Skin of body (tissue), 2 donors: ENCODE data around the gene KRT10. TPM values are rescaled to one million over a fixed set of nuclear protein-coding genes. Genes with fewer than 3 reads are reported as not detected.

Experiments used
- DNase-seq: peaks from one replicate; lab custom pipeline; 2025; lab: John Stamatoyannopoulos, UW
- total RNA-seq: library from RNA; depleted of rRNA; stranded (reverse); fragments of >200 nt; gene quantifications from one replicate; pipeline ENCODE4 v1.2.3, GENCODE V29; 2014

KRT10 gene
- total RNA-seq, 1 donor from 2014 or later = 976 TPM

DNA sequence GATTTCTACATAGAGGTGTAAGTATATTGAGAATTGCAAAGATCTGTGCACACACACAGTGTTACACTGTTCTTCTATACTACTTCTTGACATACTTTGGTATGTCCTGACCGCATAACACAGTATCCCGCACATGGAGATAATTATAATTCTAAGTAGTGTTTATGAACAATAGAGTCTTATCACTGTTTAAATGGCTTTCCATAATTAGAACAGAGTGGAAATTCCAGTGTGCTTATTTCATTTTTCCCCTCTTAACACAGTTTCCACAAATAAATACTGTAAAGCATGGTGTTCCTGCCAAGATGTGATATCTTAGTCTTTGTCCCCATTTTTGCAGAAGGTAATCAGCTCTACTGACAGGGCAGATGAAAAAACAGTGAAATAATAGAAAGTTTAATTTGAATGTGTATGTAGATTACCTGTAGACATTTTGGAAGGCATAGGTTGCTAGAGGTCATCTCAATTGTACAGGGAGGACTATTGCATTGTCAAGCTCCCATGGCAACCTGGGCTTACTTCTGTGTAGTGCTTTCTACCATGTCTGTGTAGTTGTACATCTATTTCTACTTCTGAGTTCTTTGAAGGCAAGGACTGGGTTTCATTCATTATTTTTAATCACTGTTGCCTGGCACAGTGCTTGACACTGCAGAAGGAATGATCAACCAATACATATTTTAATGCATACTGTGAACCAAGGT, 12.5 kb downstream of the KRT10 start:
- peak; percentile 58 for DNase-seq

DNA sequence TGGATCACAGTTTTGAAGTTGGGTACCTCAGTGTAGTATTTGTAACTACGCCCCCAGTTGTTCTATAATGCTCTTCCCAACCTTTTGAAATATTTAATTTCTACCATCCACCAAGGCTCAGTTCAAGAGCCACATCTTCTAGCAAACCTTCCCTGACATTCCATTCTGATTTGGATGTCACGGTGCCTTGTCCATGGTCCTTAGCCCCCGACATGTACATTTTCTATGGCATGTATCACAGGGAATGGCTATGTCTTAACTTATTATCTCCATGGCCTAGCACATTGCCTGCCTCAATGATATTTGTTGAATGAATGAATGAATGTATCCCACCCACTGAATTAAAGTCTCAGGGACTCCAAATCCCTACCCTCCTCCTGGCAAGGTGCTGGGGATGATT, 16.3 kb downstream of the KRT10 start:
- DNase-seq = no peak

DNA sequence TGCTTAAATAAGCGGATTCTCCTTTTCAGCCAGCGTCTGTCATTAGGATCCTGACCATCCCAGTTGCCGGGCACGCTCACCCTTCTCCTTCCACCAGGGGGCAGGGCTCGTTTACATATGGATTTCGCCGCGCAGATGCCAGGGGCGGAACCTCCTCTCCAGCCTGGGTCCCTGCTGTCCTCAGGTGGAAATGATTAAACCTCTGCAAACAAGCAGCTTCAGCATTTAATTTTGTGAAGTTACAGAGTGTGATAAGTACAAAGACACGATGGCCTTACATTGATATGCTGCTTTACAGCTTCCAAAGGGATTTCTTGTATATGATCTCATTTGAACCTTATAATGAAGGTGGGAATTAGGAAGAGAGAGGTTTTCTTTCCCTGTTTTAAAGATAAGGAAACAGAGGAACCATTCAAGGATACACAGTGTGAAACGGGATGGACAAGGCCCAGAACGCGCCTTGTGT, 18.8 kb downstream of the KRT10 start:
- peak; percentile 33 for DNase-seq

DNA sequence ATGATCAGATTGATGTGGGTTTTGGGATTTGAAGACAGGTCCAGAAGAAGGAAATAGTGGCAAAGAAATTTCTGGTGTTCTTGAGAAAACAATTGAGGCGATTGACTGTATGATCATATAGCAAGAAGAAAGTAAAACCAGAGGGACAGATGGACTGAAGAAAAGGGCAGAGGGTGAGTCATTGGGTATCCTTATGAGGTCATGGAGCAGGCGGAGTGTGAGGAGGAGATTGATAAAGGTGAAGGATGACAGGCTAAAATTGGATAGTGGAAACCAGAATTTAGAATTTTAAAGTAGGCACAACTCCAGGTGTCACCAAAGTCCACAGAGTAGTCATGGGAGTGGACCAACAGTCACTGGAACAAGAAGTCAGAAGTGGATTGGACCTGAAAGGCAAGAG, 21.3 kb downstream of the KRT10 start:
- no peak for DNase-seq

DNA sequence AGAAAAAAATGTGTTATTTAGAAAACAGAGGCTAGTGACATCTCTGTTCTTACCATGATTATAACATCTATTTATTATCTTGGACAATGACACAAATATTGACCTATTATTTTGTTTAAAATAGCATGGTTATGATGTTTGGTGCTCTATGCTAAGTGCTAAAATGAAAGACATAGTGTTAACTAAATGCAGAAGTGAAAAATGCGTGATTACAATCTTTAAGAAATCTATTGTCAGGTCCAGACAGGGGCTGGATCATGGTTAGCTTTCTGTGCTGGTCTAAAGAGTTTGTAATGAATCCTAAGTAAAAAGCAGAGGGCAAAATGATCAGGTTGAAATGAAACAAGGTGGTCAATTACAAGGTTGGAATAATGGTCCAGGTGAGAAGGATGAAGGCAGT, 22.0 kb downstream of the KRT10 start:
- DNase-seq = no peak

DNA sequence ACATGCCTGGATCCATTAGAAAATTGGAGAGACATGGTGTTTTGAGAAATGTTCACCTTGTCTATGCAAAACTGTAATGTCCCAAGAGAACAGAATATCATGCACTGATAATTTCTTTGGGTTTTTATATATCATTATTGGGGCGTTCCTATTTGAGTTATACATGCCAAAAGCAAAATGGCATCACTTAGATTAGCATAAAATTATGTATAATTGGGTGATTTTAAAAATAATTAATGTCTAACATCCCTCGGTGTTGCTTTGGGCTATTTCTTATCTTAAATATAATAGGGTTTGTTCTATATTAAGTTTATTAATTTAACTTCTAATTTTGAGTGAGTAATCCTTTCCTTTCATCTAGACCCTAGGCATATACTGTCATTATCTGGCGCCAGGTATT, 22.6 kb downstream of the KRT10 start, which contains the start of gene KRT28:
Gene KRT28, minus strand, starts transcription at position 101 of the 400 bp plus-strand sequence. Its CDS starts 66 bp downstream, at position 35.
- DNase-seq = no peak

DNA sequence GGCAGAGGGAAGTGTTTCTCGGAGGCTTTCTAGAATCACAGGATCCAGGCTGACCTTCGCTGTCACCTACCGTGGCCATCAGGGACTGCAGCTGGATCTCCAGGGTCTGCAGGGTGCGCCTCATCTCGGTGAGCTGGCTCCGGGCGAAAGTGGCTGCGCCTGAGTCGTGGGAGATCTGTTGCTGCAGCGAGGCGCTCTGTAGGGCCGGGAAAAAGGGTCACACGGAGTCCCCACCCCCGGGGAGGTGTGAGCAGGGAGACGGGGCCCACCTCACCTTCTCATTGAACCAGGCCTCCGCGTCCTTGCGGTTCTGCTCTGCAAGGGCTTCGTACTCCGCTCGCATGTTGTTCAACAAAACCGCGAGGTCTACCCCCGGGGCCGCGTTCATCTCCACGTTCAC, 25.6 kb downstream of the KRT10 start:
- no peak for DNase-seq

DNA sequence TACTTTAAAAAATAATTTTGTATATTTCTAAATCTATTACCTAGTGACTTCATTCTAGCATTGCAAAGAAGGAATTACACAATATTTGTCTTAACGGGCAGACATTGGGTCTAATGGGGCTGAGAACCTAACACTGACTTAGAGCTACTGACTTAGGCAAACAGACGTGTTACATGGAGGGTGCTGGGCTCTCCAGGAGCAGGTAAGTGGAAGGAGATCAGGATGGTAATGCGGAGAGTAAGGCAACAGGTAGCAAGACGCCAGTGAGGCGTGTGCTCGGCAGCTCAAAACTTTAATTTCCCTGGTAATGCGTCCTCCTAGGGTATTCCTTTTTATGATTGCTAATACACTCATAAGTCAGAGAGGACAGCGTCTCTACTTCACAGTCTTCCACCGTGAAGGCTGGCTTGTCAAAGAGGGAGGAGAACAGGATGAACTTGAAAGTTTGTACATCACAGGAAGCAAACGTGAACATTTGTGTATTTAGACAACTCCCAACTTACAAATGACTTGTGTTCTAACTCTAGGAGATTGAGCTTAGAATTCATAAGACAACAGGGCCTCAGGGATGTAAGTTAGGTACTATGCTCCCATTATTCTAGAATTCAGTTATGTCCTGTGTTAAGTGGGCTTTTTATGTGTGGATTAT, 27.3 kb downstream of the KRT10 start:
- no peak for DNase-seq

DNA sequence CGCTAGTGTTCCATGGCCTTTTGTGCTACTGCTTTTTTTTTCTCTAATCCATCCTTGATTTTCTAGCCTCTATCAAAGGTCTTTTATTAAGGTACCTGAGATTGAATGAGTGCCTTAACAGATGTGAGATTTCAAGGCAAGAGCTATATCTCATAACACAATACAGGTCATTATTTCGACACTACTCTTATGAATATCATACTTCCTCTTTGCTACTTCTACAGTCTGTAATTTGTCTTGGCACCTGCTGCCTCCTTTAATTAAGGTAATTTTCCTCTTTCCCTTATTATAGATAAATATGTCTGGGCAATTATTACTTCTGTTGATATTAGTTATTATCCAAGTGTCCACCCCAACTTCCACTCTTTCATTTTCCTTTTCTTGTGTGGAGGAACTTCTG, 27.9 kb downstream of the KRT10 start:
- DNase-seq = no peak

DNA sequence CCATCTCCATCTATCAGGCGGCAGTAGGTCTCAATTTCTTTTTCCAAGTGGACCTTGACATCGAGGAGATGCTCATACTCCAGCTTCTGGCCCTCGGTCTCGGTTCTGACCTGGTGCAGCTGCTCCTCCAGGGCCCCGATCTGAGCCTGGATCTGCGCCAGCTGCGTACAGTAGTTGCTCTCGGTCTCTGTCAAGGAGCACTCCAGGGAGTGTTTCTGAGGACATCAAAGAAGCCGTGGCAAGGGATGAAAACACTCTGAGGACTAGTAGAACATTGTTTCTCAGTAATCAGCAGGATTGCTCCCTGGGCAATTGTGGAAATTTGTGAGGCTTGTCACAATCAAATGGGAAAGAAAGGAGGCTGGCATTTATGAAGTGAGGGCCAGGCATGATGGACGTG, 28.6 kb downstream of the KRT10 start:
- no peak for DNase-seq

DNA sequence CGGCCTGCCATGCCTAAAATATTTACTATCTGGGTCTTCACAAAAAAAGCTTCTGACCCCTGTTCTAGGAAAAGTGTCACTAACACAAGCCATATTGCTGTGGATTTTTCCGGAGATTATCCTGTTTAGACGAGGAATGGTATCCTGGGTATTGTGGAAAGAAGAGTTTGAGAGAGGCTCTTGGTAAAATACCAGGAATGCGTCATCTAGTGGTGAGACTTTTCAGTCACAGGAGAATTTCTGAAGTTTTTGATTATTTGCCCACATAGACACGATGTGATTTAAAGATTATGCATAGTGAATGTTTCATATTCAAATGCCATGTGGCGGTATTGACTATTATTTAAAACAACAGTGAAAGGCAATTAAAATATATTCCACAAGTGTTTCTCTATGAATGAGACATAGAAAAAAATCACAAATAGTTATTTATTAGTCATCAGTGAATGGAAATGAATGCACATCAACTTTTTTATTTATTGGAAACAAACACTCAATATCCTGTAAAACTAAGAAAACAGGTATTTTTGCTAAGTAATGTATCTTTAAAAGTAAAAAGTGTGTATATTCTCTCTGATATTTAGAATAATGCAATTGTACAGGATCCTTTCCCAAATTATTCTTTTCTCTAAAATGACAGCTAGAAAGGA, 30.5 kb downstream of the KRT10 start:
- DNase-seq = peak; percentile 73

DNA sequence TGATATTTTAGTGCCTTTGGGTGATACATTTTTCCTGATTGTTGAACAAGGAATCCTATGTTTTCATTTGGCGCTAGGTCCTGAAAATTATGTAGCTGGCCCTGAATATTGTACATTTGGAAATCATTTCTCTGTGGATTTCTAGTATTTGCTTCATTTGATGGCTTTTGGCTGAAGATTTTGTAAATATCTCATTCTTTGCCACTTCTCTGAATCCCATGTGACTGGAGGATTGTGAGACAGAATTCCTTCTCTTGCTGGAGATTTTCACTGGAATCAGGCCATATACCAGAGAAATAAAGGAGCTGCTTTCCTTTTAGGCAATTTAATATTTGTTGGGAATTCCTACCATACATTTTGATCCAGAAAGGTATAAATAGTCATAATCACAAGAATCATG, 31.3 kb downstream of the KRT10 start:
- peak; percentile 89 for DNase-seq

DNA sequence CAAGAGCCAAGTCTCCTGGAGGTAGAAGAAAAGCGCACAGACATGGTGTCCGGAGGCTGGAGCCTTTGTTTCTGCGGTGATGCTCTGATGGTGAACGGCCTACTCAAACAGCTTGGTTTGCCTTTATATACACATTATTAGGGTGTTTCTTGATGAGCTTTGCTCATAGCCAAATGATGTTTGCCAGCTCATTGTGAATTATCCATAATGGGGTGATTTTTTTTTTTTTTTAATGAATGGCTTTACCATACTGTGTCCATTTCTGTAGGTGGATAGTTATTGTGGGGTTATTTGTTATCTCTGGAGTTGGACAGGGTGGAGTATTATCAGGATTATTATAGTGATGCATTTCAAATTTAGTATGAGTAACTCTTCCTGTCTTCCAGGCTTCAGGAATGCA, 40.0 kb downstream of the KRT10 start, which contains the start of gene KRT27:
Gene KRT27, minus strand, starts transcription at position 101 of the 400 bp plus-strand sequence. Its CDS starts 57 bp downstream, at position 44.
- no peak for DNase-seq

DNA sequence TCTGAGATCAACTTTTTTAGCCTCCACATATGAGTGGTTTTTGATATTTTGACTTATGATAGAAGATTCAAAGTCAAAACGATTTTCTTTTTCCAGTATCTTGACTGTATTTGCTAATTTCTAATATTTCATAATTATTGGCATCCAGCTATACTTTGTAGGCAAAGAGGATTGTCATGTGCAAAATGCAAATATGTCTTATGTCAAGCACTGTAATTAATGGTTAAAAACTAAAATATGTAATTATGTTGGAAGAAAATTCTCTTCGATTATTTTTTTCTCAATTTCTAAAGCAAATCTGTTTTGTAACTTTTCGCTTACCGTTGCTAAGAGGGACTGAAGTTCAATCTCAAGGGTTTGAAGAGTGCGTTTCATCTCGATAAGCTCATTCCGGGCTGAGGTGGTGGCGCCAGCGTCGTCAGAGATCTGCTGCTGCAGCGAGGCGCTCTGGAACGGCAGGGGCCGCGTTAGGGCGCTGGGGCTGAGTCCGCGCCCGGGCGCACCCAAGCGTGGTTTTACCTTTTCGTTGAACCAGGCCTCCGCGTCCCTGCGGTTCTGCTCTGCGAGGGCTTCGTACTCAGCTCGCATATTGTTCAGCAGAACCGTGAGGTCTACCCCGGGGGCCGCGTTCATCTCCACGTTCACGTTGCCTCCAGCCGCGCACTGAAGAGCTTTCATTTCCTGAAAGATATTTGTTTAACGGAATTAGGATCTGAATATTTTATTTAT, 43.1 kb downstream of the KRT10 start:
- DNase-seq = no peak

DNA sequence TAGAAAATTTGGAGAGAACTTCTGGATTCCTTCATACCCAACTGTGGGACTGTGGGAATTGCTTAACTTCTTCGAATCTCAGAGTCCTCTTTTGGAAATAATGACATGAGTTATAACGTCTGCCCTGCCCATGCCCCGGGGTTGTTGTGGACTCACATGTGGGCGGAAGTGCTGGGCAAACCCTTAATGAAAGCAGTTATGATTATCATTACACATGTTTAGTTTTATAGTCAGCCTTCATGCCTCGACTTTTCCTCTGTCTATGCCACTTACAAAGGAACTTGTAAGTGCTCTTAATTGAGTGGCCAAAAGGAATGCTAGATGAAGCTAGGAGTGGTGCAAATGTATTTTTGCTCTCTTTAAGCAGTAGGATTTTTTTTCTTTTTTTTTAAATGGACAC, 44.0 kb downstream of the KRT10 start:
- no peak for DNase-seq

DNA sequence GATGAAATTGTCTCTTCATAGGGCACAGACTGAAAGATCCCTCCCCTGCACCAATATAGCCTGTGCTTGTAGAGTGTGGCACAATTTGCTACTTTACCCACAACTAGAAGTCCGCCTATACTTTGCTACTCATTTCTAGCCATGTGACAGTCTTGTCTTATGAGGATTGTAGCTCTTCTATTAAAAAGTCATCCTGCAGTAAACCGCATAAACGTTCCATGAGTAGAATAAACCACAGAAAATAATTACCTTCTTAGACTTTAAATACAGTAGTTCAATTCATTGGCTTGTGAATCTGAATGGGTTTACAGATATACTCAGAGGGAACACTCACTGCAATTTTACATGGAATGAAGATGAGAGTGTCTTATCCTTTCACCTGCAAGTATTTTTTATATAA, 44.4 kb downstream of the KRT10 start:
- DNase-seq = no peak

DNA sequence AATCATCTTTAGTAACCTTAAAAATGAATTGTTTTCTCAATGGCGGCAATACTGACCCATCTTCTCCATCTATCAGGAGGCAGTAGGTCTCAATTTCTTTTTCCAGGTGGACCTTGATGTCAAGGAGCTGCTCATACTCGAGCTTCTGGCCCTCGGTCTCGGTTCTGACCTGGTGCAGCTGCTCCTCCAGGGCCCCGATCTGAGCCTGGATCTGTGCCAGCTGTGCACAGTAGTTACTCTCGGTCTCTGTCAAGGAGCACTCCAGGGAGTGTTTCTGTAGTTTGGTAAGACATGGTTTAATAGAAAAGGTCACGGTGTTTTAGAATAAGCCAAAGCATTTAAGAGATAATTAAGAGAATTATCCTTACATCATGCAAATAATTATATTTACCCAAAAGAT, 45.0 kb downstream of the KRT10 start:
- DNase-seq = no peak

DNA sequence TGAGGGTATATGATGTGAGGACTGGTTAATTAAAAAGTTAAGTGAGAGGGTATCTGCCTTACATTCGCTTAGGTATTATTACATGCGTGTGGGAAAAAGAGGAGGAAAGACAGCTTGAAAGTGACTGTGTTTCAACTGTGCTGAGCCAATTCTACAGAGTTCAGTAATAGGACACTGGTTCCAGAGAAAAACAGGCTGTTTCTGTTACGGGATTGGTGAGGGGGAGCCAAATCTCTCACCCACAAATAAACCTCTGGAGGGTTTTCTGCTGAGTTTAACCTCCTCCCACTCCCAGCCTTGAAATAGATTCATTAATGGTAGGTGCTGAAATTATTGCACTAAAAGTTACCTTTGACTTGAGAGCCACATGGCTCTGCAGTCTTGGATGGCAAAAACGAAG, 46.5 kb downstream of the KRT10 start:
- DNase-seq = no peak

DNA sequence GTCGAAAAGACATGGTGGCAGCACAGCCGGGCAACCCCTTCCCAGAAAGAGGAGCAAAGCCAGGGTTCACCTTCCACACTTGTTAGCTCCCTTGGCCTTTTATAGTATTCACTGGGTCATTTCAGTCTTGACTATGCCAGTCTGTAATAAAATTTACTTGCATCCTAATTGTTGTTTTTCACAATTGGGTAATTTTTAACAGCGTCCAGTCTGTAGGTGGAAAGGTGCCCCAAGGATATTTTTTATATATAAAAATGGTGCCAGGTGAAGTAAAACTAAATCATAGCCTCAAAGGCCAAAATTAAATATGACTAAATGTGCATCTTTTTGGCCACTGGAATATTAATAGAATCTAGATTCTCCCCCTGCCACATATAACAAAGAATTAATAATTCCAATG, 50.3 kb downstream of the KRT10 start, which contains the start of gene KRT26:
Gene KRT26, minus strand, starts transcription at position 101 of the 400 bp plus-strand sequence. Its CDS starts 88 bp downstream, at position 13.
- no peak for DNase-seq
